ENCODE results near the gene LSM2.

- TF ChIP-seq, protein P1, sequence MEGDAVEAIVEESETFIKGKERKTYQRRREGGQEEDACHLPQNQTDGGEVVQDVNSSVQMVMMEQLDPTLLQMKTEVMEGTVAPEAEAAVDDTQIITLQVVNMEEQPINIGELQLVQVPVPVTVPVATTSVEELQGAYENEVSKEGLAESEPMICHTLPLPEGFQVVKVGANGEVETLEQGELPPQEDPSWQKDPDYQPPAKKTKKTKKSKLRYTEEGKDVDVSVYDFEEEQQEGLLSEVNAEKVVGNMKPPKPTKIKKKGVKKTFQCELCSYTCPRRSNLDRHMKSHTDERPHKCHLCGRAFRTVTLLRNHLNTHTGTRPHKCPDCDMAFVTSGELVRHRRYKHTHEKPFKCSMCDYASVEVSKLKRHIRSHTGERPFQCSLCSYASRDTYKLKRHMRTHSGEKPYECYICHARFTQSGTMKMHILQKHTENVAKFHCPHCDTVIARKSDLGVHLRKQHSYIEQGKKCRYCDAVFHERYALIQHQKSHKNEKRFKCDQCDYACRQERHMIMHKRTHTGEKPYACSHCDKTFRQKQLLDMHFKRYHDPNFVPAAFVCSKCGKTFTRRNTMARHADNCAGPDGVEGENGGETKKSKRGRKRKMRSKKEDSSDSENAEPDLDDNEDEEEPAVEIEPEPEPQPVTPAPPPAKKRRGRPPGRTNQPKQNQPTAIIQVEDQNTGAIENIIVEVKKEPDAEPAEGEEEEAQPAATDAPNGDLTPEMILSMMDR (IDR thresholded peaks at IDR 0.05 in 4 of 5, conservative IDR thresholded peaks at IDR 0.05 in 1 of 5), result no peak
- no peak for TF ChIP-seq POLR2A (IDR thresholded peaks at IDR 0.05)
Measured at GRCh38 chr6:31749301-31750036, 57.3 kb downstream of the LSM2 start.

All from gastrocnemius medialis (tissue), 4 donors.